A673 (cell line): ENCODE data around the gene WNT5A. TPM values are rescaled to one million over a fixed set of nuclear protein-coding genes. Genes with fewer than 3 reads are reported as not detected.

ENCODE experiments used
- BruUV-seq: library from RNA; stranded (reverse); fragments of 400-500 nt; replicated peaks from 2 replicates; lab custom pipeline; 2021; lab: Mats Ljungman, UMichigan
- CTCF ChIA-PET: fragments of 300-600 bp; sonication (Branson Sonifier 250); formaldehyde crosslinking; loops from one replicate; lab custom pipeline; 2022; ENCODE audit warnings: antibody characterized with exemption; lab: Charles Lee
- POLR2A ChIA-PET: fragments of 300-600 bp; sonication (Branson Sonifier 250); formaldehyde crosslinking; loops from one replicate; lab custom pipeline; 2022; ENCODE audit warnings: antibody characterized with exemption; ENCODE audit not compliant: low non-redundant PET; lab: Charles Lee
- DNase-seq: peaks from one replicate; pipeline ENCODE4 v3.0.0-alpha.2; 2015; ENCODE audit warnings: low spot score
- H3K27ac ChIP-seq: fragments of 200-600 bp; sonication (generic); 2 replicates; pipeline ENCODE4 v1.5.1; 2016; ENCODE audit warnings: mixed run types, low read depth, mild to moderate bottlenecking, mixed read lengths, antibody characterized with exemption, low read length; ENCODE audit not compliant: poor library complexity, severe bottlenecking
- H3K27me3 ChIP-seq: fragments of 200-600 bp; sonication (generic); replicated peaks from 2 replicates; pipeline ENCODE4 v1.6.1; 2017; ENCODE audit warnings: mixed run types, low read depth, mild to moderate bottlenecking, mixed read lengths, antibody characterized with exemption, low read length; ENCODE audit not compliant: insufficient read depth, poor library complexity
- H3K36me3 ChIP-seq: fragments of 200-600 bp; sonication (generic); 2 replicates; pipeline ENCODE4 v1.6.1; 2016; ENCODE audit warnings: mixed run types, mild to moderate bottlenecking, mixed read lengths, antibody characterized with exemption, low read length; ENCODE audit not compliant: insufficient read depth, poor library complexity, severe bottlenecking
- H3K4me1 ChIP-seq: fragments of 200-600 bp; sonication (generic); 2 replicates; pipeline ENCODE4 v1.6.1; 2017; ENCODE audit warnings: mixed run types, mild to moderate bottlenecking, mixed read lengths, antibody characterized with exemption, low read length; ENCODE audit not compliant: insufficient read depth, poor library complexity, severe bottlenecking
- H3K4me3 ChIP-seq: fragments of 200-600 bp; sonication (generic); 2 replicates; pipeline ENCODE4 v1.5.1; 2016; ENCODE audit warnings: low read depth, mixed run types, mild to moderate bottlenecking, mixed read lengths, low read length; ENCODE audit not compliant: poor library complexity, severe bottlenecking
- H3K9me3 ChIP-seq: fragments of 200-600 bp; sonication (generic); 2 replicates; pipeline ENCODE4 v1.6.1; 2016; ENCODE audit warnings: mixed run types, low read depth, mild to moderate bottlenecking, mixed read lengths, antibody characterized with exemption, low read length; ENCODE audit not compliant: poor library complexity, severe bottlenecking
- CTCF ChIP-seq: fragments of 300-800, 200-600 bp; sonication (generic); conservative IDR thresholded peaks from 2 replicates; pipeline ENCODE4 v1.5.1; 2017; ENCODE audit warnings: low read depth, mild to moderate bottlenecking, antibody characterized with exemption, low read length, moderate library complexity, mixed read lengths
- EZH2 ChIP-seq: fragments of 200-600 bp; sonication (generic); IDR thresholded peaks from 2 replicates; pipeline ENCODE4 v1.6.1; 2017; ENCODE audit warnings: borderline replicate concordance, low read depth, mild to moderate bottlenecking, mixed read lengths, antibody characterized with exemption, low read length; ENCODE audit not compliant: poor library complexity, severe bottlenecking
- intact Hi-C: fragments of 100-400 bp; cut with micrococcal nuclease; formaldehyde crosslinking; loops from one replicate; pipeline ENCODE4 v1.10.0; 2022; ENCODE audit not compliant: unreplicated experiment
- total RNA-seq: library from RNA; stranded (reverse); gene quantifications from 2 replicates; pipeline ENCODE4 v1.2.3, GENCODE V29; 2021

The WNT5A gene
- total RNA-seq, 1 experiment from 2014 or later = 18.9 TPM

- TF ChIP-seq CTCF (no peak), EZH2 (no peak)
- intact Hi-C loops = no loop called here
- POLR2A ChIA-PET = interaction anchor here (0.6 kb wide), 1 partner anchor 14 kb away, joined by 7 read pairs; no protein-coding TSS in a partner anchor
- H3K27ac ChIP-seq = no peak overlapping the region
- CTCF ChIA-PET = no interaction called here
- H3K9me3 ChIP-seq = no peaks in the 10 kb centered on the region
- DNase-seq = no peak
- no peaks in the 10 kb centered on the region for H3K36me3 ChIP-seq
- no peak overlapping the region for H3K4me3 ChIP-seq
- H3K27me3 ChIP-seq = no peaks in the 10 kb centered on the region
- no TSS peak for BruUV-seq
- H3K4me1 ChIP-seq = no peaks in the 10 kb centered on the region
Measured at GRCh38 chr3:55467099-55467498, 20.0 kb downstream of the WNT5A start.

GRCh38 chr3:55466526-55466925, 20.6 kb downstream of the WNT5A start:
- Histone ChIP-seq H3K9me3 (no peaks in the 10 kb centered on the region), H3K27me3 (no peaks in the 10 kb centered on the region), H3K4me3 (no peak overlapping the region), H3K27ac (no peak overlapping the region), H3K36me3 (no peaks in the 10 kb centered on the region), H3K4me1 (no peaks in the 10 kb centered on the region)
- POLR2A ChIA-PET = no interaction called here
- no TSS peak for BruUV-seq
- no peak for TF ChIP-seq EZH2
- no peak for TF ChIP-seq CTCF
- no peak for DNase-seq
- intact Hi-C loops = no loop called here
- CTCF ChIA-PET = no interaction called here

DNA sequence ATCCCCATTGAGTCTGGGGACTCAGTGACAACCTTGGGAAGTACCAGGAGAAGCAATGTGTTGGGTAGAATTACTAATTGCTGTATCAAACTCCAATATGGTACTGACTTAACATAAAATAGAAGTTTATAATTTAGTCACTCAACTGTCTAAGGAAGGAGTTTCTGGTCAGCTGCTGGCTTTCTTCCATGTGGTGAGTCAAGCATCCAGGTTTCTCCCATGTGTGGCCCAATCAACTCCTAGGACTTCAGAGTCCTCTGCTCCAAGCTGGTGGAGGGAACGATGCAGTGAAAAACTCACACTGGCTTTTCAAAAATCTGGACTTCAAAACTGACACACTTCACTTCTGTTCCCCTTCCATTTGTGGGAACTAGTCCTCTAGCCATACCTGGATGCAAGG, 25.2 kb downstream of the WNT5A start:
- H3K27ac ChIP-seq = no peak overlapping the region
- H3K9me3 ChIP-seq = no peaks in the 10 kb centered on the region
- H3K4me1 ChIP-seq = no peaks in the 10 kb centered on the region
- no peaks in the 10 kb centered on the region for H3K27me3 ChIP-seq
- ChIA-PET CTCF (no interaction called here), POLR2A (interaction anchor here (0.7 kb wide), 1 partner anchor 67 kb away, joined by 3 read pairs; no protein-coding TSS in a partner anchor)
- BruUV-seq = no TSS peak
- intact Hi-C loops = no loop called here
- DNase-seq = no peak
- H3K4me3 ChIP-seq = no peak overlapping the region
- H3K36me3 ChIP-seq = no peaks in the 10 kb centered on the region
- TF ChIP-seq EZH2 = no peak
- TF ChIP-seq CTCF = no peak
